Measurements from ENCODE around the gene MRPS22.
"Not testable (repeated sequence)": the region's sequence is repeated elsewhere in the genome, so short reads cannot be mapped to it uniquely, and the experiment has no call there.

MRPS22 gene

DNA sequence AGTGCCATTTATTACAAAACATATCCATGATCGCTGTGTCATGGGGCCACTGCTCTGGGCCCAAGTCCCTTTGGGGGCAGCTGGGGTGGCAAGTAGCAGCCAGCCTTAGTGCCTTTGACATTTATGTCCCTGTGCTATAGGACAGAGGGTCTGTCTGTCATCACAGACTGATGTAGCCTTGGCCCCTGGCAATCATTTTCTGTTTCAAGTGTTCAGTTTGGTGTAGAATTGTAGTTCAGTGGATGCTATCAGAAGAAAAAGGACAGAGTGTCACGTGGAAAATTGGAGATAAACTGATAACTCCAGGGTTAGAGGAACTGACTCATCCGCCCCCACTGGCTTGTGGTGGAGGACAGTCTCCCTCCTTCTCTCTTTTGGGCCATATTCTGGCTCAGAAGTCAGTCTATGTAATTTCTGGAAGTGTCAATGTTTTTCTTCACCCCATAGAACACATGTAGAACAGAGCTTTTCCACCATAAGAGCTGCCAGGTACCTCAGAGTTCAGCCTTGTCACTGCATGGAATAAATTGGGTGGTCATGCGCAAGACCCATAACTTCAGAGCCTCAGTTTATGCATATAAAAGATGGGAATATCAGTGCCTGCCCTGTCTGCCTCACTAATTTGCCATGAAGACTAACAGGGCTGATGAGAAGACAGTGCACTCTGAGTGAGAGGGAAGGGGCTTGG, 4.5 kb upstream of the MRPS22 start:
- DNase-seq (ENCODE audit: low spot score) = no peak

DNA sequence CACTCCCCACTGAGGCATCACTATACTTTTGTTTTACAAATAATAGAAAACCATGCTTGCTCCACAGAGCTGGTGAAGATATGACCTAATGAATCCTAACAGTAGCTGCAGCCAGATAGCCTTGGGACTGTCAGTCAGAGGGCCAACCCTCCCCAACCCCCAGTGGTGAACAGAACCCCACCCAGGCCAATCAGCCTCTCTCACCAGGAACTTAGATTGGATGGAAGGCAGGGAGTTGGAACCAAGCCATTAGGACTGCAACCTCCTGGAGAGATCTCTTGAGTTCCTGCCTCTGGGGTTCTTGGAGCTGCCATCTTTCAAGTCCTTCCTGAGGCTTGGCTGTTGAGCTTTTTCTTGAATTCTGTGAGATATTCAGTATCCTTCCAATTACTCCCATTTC, 3.0 kb upstream of the MRPS22 start:
- DNase-seq (ENCODE audit: low spot score) = peak; percentile 25

- no peak for DNase-seq (ENCODE audit: low spot score)
These were observed 1.8 kb upstream of the MRPS22 start for GRCh38 chr3:139342054-139342453.

DNA sequence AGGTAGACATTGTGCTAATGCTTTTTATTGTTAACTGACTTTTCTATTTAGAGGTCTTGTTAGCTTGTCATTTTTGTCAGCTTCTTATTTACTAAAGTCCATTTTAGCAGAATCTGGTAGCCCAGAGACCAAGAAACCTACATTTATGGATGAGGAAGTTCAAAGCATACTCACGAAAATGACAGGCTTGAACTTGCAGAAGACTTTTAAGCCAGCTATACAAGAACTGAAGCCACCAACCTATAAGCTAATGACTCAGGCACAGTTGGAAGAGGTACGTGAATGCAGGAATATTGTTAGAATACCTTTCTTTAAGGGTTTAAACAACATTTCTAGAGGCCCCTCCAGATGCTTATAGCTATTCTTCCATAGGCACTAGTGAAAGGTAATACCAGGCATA, 3.0 kb downstream of the MRPS22 start:
- no peak for DNase-seq (ENCODE audit: low spot score)

DNA sequence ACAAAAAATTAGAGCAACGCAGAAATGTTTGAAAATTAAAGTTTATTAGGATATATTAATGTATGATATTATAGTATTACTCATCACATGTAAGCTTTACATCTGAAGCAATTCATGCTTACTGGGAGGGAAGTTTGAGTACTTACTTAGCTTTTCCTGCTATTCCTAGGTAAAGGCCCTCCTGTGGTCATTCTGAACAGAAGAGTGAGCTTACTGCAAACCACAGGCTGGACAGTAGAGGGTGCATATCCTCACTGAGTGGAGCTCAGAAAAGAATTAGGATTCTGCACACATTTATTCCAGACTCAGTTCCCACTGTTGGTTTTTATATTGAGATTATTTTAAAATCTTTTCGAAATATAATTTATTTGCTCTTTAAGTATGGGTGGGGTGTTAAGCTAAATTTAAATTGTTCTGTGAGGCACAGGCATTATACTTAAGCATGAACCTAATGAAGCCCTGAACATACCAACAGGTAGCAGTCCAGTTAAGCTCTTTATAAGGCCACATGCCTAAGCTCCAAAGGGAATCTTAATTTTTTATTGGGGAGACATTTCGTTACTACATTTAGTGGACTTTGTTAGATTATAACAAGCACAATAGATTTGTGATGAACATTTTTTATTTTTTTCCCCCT, 10.2 kb downstream of the MRPS22 start:
- DNase-seq (ENCODE audit: low spot score) = peak; percentile 53

GRCh38 chr3:139354661-139355060, 10.8 kb downstream of the MRPS22 start:
- DNase-seq (ENCODE audit: low spot score) = peak; percentile 8

GRCh38 chr3:139355476-139355875, 11.7 kb downstream of the MRPS22 start:
- DNase-seq (ENCODE audit: low spot score) = no peak

- no peak for DNase-seq (ENCODE audit: low spot score)
These were observed 12.1 kb downstream of the MRPS22 start for GRCh38 chr3:139355891-139356290.

DNA sequence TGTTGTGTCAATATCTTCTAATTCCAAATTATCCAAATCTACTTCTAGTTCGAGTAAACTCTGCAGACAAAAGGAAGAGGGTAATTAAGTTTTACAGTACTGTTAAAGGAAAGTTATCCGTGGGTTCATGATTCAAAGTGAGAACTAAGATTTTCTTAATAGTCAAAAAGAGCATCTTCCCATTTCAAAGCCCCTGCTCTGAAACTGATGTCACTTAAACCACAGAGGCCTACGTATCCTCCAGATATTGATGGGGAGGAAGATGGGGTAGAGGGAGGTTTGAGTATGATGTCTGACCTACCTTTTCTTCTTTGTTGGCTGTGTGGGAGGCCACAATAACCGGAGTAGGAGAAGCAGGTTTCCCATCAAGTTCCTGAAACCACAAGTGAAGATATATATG, 14.1 kb downstream of the MRPS22 start:
- no peak for DNase-seq (ENCODE audit: low spot score)

GRCh38 chr3:139358841-139359562, 15.2 kb downstream of the MRPS22 start:
- no peak for DNase-seq (ENCODE audit: low spot score)

DNA sequence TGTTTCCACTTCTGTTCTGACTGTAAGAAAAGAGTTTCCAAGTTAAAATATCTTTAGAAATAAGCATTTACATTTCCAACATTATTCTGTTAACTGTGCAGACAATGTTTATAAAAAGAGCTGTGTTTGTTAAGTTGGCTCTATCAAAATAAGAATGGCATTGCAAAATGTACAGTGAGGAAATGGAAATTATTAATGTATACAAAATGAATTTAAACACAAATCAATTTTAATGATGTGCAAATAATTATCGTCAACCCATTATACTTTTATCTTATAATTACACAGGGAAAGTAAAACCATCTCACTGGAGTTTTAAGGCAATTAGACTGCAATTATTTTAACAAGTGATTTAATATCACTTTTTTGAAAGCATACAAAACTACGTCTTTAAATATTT, 17.5 kb downstream of the MRPS22 start:
- no peak for DNase-seq (ENCODE audit: low spot score)

DNA sequence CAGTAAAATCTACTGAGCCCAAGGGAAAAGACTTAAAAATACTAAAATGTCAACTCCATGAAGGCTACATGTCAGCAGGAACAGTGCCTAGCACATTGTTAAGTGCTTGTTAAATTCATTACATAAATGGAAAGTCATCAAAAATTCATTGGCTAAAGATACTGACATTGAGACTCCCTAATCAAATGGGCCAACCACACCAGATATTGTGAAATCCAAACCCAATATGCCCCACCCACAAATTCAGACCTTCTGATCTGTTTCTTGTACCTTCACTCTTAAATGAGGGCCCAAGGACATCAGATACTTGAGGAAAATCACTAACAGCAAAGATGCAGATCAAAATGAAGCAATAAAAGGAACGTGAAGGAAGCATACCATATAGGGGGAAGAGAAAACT, 20.7 kb downstream of the MRPS22 start:
- DNase-seq (ENCODE audit: low spot score) = no peak

- DNase-seq (ENCODE audit: low spot score) = no peak
These were observed 30.3 kb downstream of the MRPS22 start for GRCh38 chr3:139374099-139374498.

- DNase-seq (ENCODE audit: low spot score) = no peak
These were observed 33.6 kb downstream of the MRPS22 start for GRCh38 chr3:139377378-139377777.

DNA sequence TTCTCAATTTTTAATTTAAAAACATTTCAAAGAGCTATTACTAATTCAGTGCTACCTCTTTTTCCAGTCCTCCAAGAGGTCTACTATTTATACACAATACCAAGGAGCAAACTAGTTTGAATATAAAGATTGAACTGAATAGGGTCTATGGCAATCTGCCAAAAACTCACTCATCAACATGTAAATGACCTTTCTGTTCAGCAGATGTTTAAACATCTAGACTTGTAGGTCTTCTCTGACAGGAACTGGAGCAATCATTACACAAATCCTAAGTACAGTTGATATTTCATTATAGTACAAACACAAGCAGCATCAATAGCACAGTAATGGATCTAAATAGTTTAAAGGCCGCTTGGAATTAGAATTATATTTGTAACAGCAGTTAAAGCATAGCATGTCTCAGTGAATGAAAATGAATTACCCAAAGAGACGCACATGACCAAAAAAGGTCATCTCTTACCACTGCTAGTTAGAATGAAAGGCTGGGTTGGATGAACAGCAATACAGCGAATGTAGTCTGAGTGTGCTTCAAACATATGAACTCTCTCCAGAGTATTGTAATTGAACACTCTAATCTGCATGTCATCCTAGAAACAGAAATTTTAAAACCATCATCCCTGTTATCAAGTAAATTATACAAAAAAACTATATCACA, 34.9 kb downstream of the MRPS22 start:
- peak; percentile 23 for DNase-seq (ENCODE audit: low spot score)

DNA sequence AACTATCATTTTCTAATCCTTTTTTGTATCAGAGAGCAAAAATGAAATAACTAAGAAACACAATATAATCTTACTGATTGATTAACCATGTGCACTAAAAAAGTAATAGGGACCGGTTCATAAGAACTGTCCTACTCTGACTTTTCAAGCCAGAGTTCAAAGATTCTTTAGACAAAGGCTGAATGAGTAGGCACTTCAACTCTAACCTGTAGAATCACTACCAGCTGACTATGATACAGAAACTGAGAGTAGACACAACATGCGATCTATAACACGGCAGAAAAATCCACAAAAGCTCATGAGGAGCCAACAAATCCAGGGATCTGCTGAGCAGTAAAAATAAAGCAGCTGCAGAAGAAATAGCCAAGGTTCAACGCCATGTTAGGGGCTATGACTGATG, 36.8 kb downstream of the MRPS22 start:
- no peak for DNase-seq (ENCODE audit: low spot score)

DNA sequence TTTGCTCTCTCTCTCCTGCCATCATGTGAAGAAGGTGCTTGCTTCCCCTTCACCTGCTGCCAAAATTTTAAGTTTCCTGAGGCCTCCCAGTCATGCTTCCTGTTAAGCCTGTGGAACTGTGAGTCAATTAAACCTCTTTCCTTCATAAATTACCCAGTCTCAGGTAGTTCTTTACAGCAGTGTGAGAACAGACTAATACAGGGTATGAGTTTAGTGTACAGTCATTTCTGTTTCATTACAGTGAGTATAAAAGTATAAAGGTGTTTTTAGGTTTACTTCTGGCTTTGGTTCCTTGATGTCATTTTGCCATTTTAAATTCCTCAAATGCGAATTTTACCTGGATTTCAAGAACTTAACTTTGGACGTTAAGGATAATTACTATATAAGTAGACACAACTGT, 38.5 kb downstream of the MRPS22 start:
- DNase-seq (ENCODE audit: low spot score) = not testable (repeated sequence)

- DNase-seq (ENCODE audit: low spot score) = no peak
These were observed 44.3 kb downstream of the MRPS22 start for GRCh38 chr3:139388077-139388476.

DNA sequence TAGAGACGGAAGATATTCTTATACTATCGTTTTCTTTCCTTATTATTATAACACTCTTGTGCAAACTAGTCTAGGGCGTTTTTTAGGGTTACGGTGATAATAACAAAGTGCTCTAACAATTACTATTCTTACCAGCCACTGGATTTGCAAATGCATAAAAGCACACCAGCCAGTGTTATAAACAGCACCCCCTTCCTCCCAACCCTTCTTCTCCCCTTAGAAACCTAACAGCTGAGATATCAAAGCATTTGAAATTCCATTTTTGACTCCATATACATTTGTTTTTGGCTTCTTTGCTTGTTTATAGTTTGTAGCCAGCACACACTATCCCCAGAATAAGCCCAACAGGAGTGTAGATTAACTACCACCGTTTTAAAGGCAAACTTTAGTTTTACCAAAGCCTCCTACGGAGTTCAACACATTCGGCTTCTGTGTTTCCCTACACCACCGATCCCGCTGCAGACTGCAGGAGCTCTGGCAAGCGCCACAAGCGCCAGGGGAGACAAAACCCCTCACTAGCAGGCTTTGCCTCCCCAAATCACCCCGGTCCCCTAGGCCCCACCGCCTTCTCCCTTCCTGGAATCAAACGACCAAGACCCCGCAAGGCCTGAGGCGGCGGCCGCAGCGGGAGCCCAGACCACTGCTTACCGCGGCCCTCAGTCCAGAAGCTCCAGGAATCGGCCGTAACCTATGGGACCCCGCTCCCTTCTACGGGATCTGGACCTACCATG, 45.2 kb downstream of the MRPS22 start:
- no peak for DNase-seq (ENCODE audit: low spot score)

- DNase-seq (ENCODE audit: low spot score) = peak; percentile 99
These were observed 45.9 kb downstream of the MRPS22 start, which contains the start of gene COPB2 for GRCh38 chr3:139389552-139390368. COPB2 (minus strand) TSS chr3:139389647; CDS start chr3:139389550, 97 bp downstream.

DNA sequence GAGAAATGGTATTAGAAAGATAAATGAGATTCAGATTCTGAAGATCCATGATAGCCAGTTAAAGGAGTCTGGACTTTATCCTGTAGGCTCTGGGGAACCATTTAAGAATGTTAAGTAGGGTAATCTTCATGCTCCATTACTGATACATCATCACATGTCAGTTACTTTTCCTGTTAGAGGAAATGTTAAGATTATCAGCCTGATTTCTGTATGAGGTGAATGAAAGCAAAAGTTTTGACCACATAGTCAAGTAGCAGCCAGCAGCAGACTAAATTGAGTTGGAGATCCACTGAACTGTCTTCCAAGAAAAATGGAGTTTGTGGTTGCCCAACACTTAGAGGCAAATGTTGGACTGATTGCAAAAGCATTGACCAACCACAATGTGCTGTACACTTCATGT, 50.3 kb downstream of the MRPS22 start:
- DNase-seq (ENCODE audit: low spot score) = no peak

Measured in hematopoietic multipotent progenitor cell treated with erythropoietin and hydrocortisone succinate and interleukin-3 and kit ligand, for 15 days (in vitro differentiated cells).